GM23248 (cell line): ENCODE data around the gene SNTG2.

Source experiments
- EZH2 ChIP-seq: fragments of 200-600 bp; sonication (generic); IDR thresholded peaks from 2 replicates; pipeline ENCODE4 v1.6.1; 2018; ENCODE audit warnings: antibody characterized with exemption, mild to moderate bottlenecking; ENCODE audit not compliant: insufficient read depth, poor library complexity, severe bottlenecking
- EZH2phosphoT487 ChIP-seq: fragments of 200-600 bp; sonication (generic); IDR thresholded peaks from 2 replicates; pipeline ENCODE4 v1.6.1; 2018; ENCODE audit warnings: antibody characterized with exemption, moderate library complexity, mild to moderate bottlenecking, low read depth; ENCODE audit not compliant: insufficient read depth

GRCh38 chr2:932320-933115 is 18.1 kb upstream of the SNTG2 start:
- TF ChIP-seq EZH2 (no peak), EZH2phosphoT487 (no peak)
